KOPT-K1 (cell line): Measurements from ENCODE around the gene PHKA1.
"Not testable (repeated sequence)": the region's sequence is repeated elsewhere in the genome, so short reads cannot be mapped to it uniquely, and the experiment has no call there.

ENCODE experiments used
- H3K27ac ChIP-seq: fragments of 200-600 bp; sonication (generic); 2 replicates; pipeline ENCODE4 v1.5.1; 2016; ENCODE audit warnings: antibody characterized with exemption, mild to moderate bottlenecking, low read depth, low read length; ENCODE audit not compliant: poor library complexity, severe bottlenecking
- H3K36me3 ChIP-seq: fragments of 200-600 bp; sonication (generic); 2 replicates; pipeline ENCODE4 v1.5.1; 2017; ENCODE audit warnings: antibody characterized with exemption, mild to moderate bottlenecking, low read length, moderate library complexity; ENCODE audit not compliant: insufficient read depth
- H3K9me3 ChIP-seq: fragments of 200-600 bp; sonication (generic); 2 replicates; pipeline ENCODE4 v1.5.1; 2017; ENCODE audit warnings: antibody characterized with exemption, low read length, mild to moderate bottlenecking; ENCODE audit not compliant: insufficient read depth, poor library complexity, severe bottlenecking

The PHKA1 gene

DNA sequence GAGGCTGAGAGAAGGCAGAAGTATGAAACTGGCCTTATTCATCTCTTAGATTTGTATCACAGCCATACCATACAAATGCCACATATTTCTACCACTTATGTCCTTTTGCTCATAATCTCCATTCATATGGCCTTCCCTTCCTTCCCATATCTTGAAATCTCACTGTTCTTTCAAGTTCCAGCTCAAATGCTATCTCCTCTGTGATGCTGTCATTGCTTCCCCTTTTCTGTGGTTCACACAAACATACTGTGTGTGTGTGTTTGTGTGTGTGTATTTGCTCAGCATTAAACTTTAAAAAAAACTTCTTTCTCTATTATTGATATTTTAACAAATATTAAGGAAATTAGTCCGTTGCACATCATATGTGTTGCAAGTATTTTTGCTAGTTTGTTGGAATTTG, 26.7 kb downstream of the PHKA1 start:
- no peaks in the 10 kb centered on the region for H3K9me3 ChIP-seq
- H3K27ac ChIP-seq = no peak overlapping the region
- H3K36me3 ChIP-seq = no peaks in the 10 kb centered on the region

DNA sequence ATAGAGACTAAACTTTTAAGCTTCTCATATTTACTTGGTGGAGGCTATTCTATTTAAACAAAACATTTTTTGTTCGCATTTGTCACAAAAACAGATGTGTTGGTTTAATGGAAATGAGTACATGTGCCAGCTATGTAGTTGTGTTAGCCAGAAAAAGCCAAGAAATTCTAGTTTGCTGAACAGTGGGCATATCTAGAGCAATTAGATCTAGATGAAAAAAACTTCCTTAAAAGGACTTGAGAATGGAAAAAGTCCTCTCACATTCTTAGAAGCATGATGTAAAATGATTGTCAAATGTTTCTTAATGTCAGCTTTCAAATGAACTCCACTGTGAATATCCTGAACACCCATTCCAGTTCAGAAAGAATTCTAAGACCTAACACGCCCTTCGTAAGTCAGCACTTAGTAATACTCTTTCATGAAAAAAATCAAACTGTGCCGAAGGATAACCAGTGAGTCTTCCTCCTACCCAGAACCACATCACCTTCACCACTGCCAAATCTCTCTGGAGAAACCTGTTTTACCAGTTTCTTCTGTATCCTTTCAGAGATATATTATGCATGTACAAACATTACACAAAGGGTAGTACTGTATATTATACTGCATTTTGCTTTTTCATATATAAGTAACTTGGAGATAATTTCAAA, 28.2 kb downstream of the PHKA1 start:
- Histone ChIP-seq H3K9me3 (no peaks in the 10 kb centered on the region), H3K36me3 (no peaks in the 10 kb centered on the region), H3K27ac (no peak overlapping the region)

DNA sequence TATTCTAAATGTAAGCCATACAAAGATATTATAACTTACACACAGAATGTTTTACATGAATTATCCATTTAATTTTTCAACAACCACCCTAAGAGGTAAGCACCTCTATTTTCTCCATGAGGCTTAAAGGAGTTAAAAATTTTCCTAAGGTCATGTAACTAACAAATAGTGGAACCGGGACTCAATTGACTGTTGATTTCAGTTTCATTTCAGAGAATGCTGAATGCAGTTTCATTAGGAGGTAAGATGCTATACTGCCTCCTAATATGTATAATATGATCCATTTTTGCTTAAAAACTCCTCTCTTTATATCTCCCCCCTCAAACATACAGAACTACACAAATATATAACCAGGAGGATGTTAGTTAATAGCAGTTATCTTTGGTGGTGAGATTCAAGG, 29.1 kb downstream of the PHKA1 start:
- Histone ChIP-seq H3K9me3 (no peaks in the 10 kb centered on the region), H3K36me3 (no peaks in the 10 kb centered on the region), H3K27ac (no peak overlapping the region)

GRCh38 chrX:72683631-72684030, 30.5 kb downstream of the PHKA1 start:
- no peak overlapping the region for H3K27ac ChIP-seq
- H3K9me3 ChIP-seq = no peaks in the 10 kb centered on the region
- H3K36me3 ChIP-seq = no peaks in the 10 kb centered on the region

- no peaks in the 10 kb centered on the region for H3K36me3 ChIP-seq
- H3K9me3 ChIP-seq = no peaks in the 10 kb centered on the region
- H3K27ac ChIP-seq = no peak overlapping the region
These were observed 37.6 kb downstream of the PHKA1 start for GRCh38 chrX:72676465-72676864.

GRCh38 chrX:72673951-72674350, 40.2 kb downstream of the PHKA1 start:
- not testable (repeated sequence) for H3K9me3 ChIP-seq, H3K36me3 ChIP-seq, H3K27ac ChIP-seq

GRCh38 chrX:72669508-72669907, 44.6 kb downstream of the PHKA1 start:
- not testable (repeated sequence) for H3K36me3 ChIP-seq, H3K9me3 ChIP-seq, H3K27ac ChIP-seq

DNA sequence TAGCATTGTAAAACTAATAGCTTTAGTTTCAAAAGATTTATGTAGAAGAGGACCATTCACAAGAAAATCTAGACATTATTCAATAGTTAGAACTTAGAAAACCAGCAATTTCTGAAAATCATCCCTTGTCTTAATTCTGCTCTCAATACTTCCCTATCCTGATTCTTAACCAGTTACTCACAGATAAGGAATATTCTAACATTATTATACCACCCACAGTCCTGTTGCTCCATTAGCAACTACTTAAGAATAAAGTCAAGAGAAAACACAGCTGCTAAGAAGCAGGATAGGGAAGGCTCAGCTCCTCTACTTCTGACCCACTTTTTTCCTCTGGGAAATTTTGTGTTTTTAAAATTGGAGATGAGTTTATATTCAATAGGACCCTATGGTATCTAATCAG, 47.7 kb downstream of the PHKA1 start:
- Histone ChIP-seq H3K9me3 (no peaks in the 10 kb centered on the region), H3K27ac (no peak overlapping the region), H3K36me3 (no peaks in the 10 kb centered on the region)

DNA sequence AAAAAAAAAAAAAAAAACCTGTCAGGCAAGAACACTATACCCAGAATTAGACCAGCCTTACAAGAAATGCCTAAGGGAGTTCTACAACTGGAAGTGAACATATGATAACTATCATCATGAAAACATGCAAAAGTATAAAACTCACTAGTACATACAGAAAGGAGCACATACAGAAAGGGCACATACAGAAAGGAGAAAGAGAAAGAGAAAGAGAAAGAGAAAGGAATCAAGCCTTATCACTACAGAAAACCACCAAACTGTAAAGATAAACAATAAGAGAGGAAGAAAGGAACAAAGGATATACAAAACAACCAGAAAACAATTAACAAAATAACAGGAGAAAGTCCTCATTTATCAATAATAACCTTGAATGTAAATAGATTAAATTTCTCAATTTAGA, 50.4 kb downstream of the PHKA1 start:
- H3K9me3 ChIP-seq = no peaks in the 10 kb centered on the region
- H3K27ac ChIP-seq = no peak overlapping the region
- no peaks in the 10 kb centered on the region for H3K36me3 ChIP-seq

DNA sequence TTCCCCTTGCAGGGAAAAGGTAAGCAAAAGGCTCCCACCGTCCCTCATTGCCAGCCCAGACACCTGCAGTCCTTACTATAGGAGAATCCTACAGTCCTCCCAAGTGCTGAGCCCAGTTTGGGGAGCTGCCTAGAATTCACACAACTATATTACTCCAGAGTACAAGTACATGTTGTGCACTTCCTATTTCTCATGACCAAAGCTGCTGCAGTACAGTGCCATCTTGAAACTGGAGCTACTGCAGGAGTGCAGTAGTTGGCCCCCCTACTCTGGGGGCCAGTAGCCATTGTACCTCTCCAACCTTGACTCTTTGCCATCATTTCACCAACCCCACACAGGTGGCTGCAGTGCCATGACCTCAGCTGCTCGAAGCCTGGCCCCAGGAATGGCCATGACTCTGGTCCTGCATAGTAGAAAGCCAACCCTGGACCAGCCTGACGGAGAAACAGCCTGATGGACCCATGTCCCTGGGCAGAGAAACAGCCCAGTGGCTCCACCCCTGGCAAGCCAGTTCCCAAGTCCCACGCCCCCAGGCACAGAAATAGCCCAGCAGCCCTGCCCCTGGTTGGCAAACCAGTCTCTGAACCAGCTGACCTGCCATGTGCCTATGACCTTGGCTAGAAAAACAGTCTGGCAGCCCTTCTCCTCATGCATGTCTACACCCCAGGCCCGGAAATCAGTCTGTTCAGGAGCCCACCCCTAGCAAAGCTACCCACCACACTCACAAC, 51.9 kb downstream of the PHKA1 start:
- Histone ChIP-seq H3K9me3 (no peaks in the 10 kb centered on the region), H3K27ac (no peak overlapping the region), H3K36me3 (no peaks in the 10 kb centered on the region)

- Histone ChIP-seq H3K9me3 (no peaks in the 10 kb centered on the region), H3K36me3 (no peaks in the 10 kb centered on the region), H3K27ac (no peak overlapping the region)
These were observed 54.4 kb downstream of the PHKA1 start for GRCh38 chrX:72659723-72660122.

DNA sequence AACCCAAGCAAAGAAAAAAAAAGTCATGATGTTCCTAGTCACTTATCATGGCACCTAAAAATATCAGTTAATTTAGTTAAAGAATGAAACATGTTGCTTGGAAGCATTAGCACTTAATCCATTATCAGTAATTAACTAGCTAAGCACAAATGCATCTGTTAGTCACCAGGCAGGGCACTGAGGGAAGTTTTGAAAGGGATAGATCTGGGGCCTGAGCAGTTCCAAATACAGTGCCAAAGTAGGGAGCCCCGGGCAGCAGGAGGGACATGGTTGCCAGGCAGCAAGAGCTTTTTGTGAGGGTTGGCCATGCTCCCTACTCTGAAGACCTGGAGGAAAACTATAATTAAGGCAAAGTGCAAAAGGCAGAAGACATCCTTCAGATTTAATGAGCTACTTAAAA, 62.0 kb downstream of the PHKA1 start:
- Histone ChIP-seq H3K36me3 (no peaks in the 10 kb centered on the region), H3K9me3 (no peaks in the 10 kb centered on the region), H3K27ac (no peak overlapping the region)

DNA sequence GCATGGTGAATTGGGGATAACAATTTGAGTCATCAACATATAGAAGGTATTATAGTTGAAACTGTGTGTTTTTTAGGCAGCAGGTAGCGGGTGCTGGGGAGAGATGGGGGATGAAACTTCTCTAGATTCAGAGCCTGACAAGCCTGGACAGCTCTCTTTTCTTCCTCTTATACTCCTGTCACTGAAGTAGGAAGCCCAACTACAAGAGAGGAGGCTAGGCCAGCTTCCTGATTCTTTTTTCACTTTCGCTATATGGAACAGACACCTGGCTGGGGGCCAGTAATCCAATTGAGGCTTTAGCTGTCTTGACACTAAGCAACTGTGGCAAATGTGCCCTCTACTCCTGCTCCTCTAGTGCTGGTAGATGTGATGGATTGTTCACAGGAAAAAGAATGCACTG, 69.2 kb downstream of the PHKA1 start:
- Histone ChIP-seq H3K9me3 (no peaks in the 10 kb centered on the region), H3K36me3 (no peaks in the 10 kb centered on the region), H3K27ac (no peak overlapping the region)

DNA sequence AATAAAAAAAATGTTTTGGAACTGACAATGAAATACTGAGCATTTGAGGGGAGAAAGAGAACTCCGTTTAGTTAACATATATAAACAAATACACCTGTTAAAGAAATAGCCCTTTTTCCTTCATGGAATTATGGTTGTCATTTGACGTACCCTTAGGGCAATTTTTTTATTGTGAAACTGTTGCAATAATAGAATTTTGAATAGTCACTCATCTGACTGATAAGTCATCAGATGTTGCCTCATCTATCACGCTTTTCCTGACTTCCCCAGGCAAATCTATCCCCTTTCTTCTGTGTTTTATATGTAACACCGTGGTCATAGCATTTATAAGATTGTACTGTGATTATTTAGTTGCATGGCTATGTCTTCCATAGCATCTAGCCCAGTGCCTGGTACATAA, 72.5 kb downstream of the PHKA1 start:
- no peaks in the 10 kb centered on the region for H3K9me3 ChIP-seq

DNA sequence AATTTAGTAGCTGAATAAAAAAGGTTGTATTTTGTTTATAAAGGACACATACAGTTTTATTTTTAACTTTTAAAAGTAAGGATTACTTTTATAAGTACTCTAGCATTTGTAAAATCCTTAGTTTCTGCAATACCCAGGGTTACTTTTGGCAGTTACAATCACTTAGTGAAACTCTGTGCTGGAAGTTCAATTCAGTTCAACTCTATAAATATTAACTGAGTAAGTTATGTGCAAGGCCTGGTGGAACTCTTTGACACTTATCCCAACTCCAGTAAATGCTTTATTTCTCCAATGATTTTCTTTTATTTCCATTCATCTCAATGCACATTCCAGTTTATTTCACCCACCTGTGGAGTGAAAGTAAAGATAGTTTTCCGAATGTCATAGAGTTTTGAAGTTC, 78.2 kb downstream of the PHKA1 start:
- Histone ChIP-seq H3K36me3 (no peaks in the 10 kb centered on the region), H3K9me3 (no peaks in the 10 kb centered on the region)

More for the DNA sequence above, 72.5 kb downstream of the PHKA1 start:
- Histone ChIP-seq H3K27ac (no peak overlapping the region), H3K36me3 (no peaks in the 10 kb centered on the region)

GRCh38 chrX:72634331-72634730, 79.8 kb downstream of the PHKA1 start:
- no peak overlapping the region for H3K27ac ChIP-seq
- no peaks in the 10 kb centered on the region for H3K9me3 ChIP-seq
- H3K36me3 ChIP-seq = no peaks in the 10 kb centered on the region

More for the DNA sequence above, 78.2 kb downstream of the PHKA1 start:
- no peak overlapping the region for H3K27ac ChIP-seq
